A549 (cell line): Measurements from ENCODE around the gene UST. TPM values are rescaled to one million over a fixed set of nuclear protein-coding genes. Genes with fewer than 3 reads are reported as not detected.

Source experiments
- ATAC-seq, 2 experiments: fragments of 200-7000 bp in 1 of 2; fragments of >200 bp in 1 of 2; cut with Nextera tagmentation in 1 of 2; cut with Tn5 transposase in 1 of 2; 3 replicates each; pipeline versions ENCODE4 v1.8.0 to v1.9.1; 2018 to 2020; ENCODE audit warnings: mild to moderate bottlenecking in 1 of 2, moderate library complexity in 1 of 2
- CTCF ChIA-PET: fragments of 300-600 bp; sonication (Branson Sonifier 250); formaldehyde crosslinking; extraction: SDS; loops from one replicate; lab custom pipeline; 2021; ENCODE audit warnings: antibody characterized with exemption, inconsistent platforms; lab: Yijun Ruan, JAX
- POLR2A ChIA-PET: fragments of 350-600 bp; formaldehyde crosslinking; extraction: SDS; loops from one replicate; lab custom pipeline; 2021; ENCODE audit warnings: antibody characterized with exemption, inconsistent platforms; lab: Yijun Ruan, JAX
- DNase-seq, 2 experiments: peaks; one replicate each; pipeline versions ENCODE4 v3.0.0 to v3.0.0-alpha.2; 2011 to 2016; ENCODE audit warnings: low read depth in 1 of 2, low spot score in 1 of 2
- FAIRE-seq: peaks from 2 replicates; lab custom pipeline; 2011; peaks lifted over from hg19 to GRCh38; lab: Jason Lieb, UNC
- H3K27ac ChIP-seq, 2 experiments: fragments of >200 bp; sonication (Bioruptor Twin); formaldehyde crosslinking; 3 replicates each; pipeline ENCODE4 v1.5.1; 2016 to 2017
- H3K4me1 ChIP-seq: fragments of >200 bp; sonication (Bioruptor Twin); formaldehyde crosslinking; 3 replicates; pipeline ENCODE4 v1.6.1; 2016
- H3K4me2 ChIP-seq: fragments of >200 bp; sonication (Bioruptor Twin); formaldehyde crosslinking; 3 replicates; pipeline ENCODE4 v1.6.1; 2016
- H3K4me3 ChIP-seq: fragments of >200 bp; sonication (Bioruptor Twin); formaldehyde crosslinking; 3 replicates; pipeline ENCODE4 v1.5.1; 2016
- H3K9me3 ChIP-seq: fragments of >200 bp; sonication (Bioruptor Twin); formaldehyde crosslinking; 3 replicates; pipeline ENCODE4 v1.6.1; 2016
- ATOH8 ChIP-seq: fragments of 250-450 bp; sonication (Bioruptor Pico); IDR thresholded peaks from 2 replicates; pipeline ENCODE4 v1.5.0; 2020; ENCODE audit warnings: low read depth, mild to moderate bottlenecking, moderate library complexity
- BCL3 ChIP-seq: fragments of >200 bp; sonication (Bioruptor Twin); formaldehyde crosslinking; IDR thresholded peaks from 3 replicates; pipeline ENCODE4 v1.6.1; 2016
- BHLHE40 ChIP-seq: IDR thresholded peaks from 2 replicates; pipeline ENCODE4 v1.6.1; 2012; ENCODE audit warnings: low read depth, low read length, inconsistent platforms
- CBX8 ChIP-seq: fragments of 200-600 bp; sonication (generic); IDR thresholded peaks from 2 replicates; pipeline ENCODE4 v1.6.1; 2016
- CTCF ChIP-seq: fragments of >200 bp; sonication (Bioruptor Twin); formaldehyde crosslinking; IDR thresholded peaks from 3 replicates; pipeline ENCODE4 v1.5.1; 2016
- EHF ChIP-seq: fragments of 250-450 bp; sonication (Bioruptor Pico); IDR thresholded peaks from 2 replicates; pipeline ENCODE4 v1.5.0; 2020; ENCODE audit warnings: mild to moderate bottlenecking
- EP300 ChIP-seq, 2 experiments: fragments of >200 bp; sonication (Bioruptor Twin); formaldehyde crosslinking; IDR thresholded peaks; 2 replicates in 1 of 2; 3 replicates in 1 of 2; pipeline ENCODE4 v1.6.1; 2016 to 2017
- ESRRA ChIP-seq: fragments of 150-350 bp; IDR thresholded peaks from 2 replicates; pipeline ENCODE4 v1.6.1; 2014; ENCODE audit warnings: mild to moderate bottlenecking, low read length, borderline replicate concordance
- GATA3 ChIP-seq: IDR thresholded peaks from 2 replicates; pipeline ENCODE4 v1.6.1; 2012; ENCODE audit warnings: borderline replicate concordance
- HDAC2 ChIP-seq: fragments of 200-600 bp; sonication (generic); IDR thresholded peaks from 2 replicates; pipeline ENCODE4 v1.6.1; 2016
- HOXA7 ChIP-seq: fragments of 250-450 bp; sonication (Bioruptor Pico); IDR thresholded peaks from 2 replicates; pipeline ENCODE4 v1.5.0; 2020; ENCODE audit warnings: mild to moderate bottlenecking, moderate library complexity
- HOXB13 ChIP-seq: fragments of 250-450 bp; sonication (Bioruptor Pico); IDR thresholded peaks from 2 replicates; pipeline ENCODE4 v1.5.0; 2020; ENCODE audit warnings: low read depth, mild to moderate bottlenecking, moderate library complexity
- JUNB ChIP-seq: fragments of >200 bp; sonication (Bioruptor Twin); formaldehyde crosslinking; IDR thresholded peaks from 2 replicates; pipeline ENCODE4 v1.6.1; 2016
- KDM5A ChIP-seq: fragments of 200-600 bp; sonication (generic); IDR thresholded peaks from 2 replicates; pipeline ENCODE4 v1.6.1; 2016; ENCODE audit warnings: antibody characterized with exemption, mild to moderate bottlenecking
- MAFK ChIP-seq: fragments of 450-650 bp; IDR thresholded peaks from 2 replicates; pipeline ENCODE4 v1.6.1; 2014; ENCODE audit not compliant: partially characterized antibody
- NFE2L2 ChIP-seq: fragments of 150-350 bp; conservative IDR thresholded peaks from 2 replicates; pipeline ENCODE4 v1.6.1; 2014; ENCODE audit warnings: low read length
- NR3C1 ChIP-seq: fragments of >200 bp; sonication (Bioruptor Twin); formaldehyde crosslinking; IDR thresholded peaks from 3 replicates; pipeline ENCODE4 v1.6.1; 2017
- PBX3 ChIP-seq: IDR thresholded peaks from 2 replicates; pipeline ENCODE4 v1.6.1; 2012
- PHF8 ChIP-seq: fragments of 200-600 bp; sonication (generic); IDR thresholded peaks from 2 replicates; pipeline ENCODE4 v1.6.1; 2016; ENCODE audit warnings: low read depth, mild to moderate bottlenecking, antibody characterized with exemption, moderate library complexity, borderline replicate concordance
- RARB ChIP-seq: fragments of 250-450 bp; sonication (Bioruptor Pico); IDR thresholded peaks from 2 replicates; pipeline ENCODE4 v1.8.0; 2021; ENCODE audit warnings: mild to moderate bottlenecking, moderate library complexity
- RCOR1 ChIP-seq: fragments of 150-350 bp; IDR thresholded peaks from 2 replicates; pipeline ENCODE4 v1.6.1; 2014; ENCODE audit warnings: antibody characterized with exemption, low read length, low read depth
- REST ChIP-seq: fragments of 200-600 bp; sonication (generic); IDR thresholded peaks from 2 replicates; pipeline ENCODE4 v1.6.1; 2016; ENCODE audit warnings: antibody characterized with exemption, mild to moderate bottlenecking, moderate library complexity
- TFCP2L1 ChIP-seq: fragments of 250-450 bp; sonication (Bioruptor Pico); IDR thresholded peaks from 2 replicates; pipeline ENCODE4 v1.5.0; 2021; ENCODE audit warnings: mild to moderate bottlenecking
- ZNF302 ChIP-seq: fragments of 250-450 bp; sonication (Bioruptor Pico); IDR thresholded peaks from 2 replicates; pipeline ENCODE4 v1.9.0; 2021; ENCODE audit warnings: inconsistent platforms, mild to moderate bottlenecking, moderate library complexity
- ZSCAN20 ChIP-seq: fragments of 250-450 bp; sonication (Bioruptor Pico); IDR thresholded peaks from 2 replicates; pipeline ENCODE4 v1.8.0; 2022; ENCODE audit warnings: mild to moderate bottlenecking, moderate library complexity
- WGBS: methylation state at CpG from one replicate; pipeline ENCODE4 v1.1.6; 2017; ENCODE audit errors: missing lambda C conversion rate; 5-methylcytosine and 5-hydroxymethylcytosine counted together
- polyA plus RNA-seq, 4 experiments: library from polyadenylated mRNA; depleted of rRNA in 3 of 4; stranded (reverse); fragments of >200 nt; fragmentation: RNase III in 1 of 4; extraction: RNeasy Plus Mini Kit Qiagen cat#74134 plus additional on column Dnase treatment in 1 of 4; gene quantifications; 2 replicates in 3 of 4; 3 replicates in 1 of 4; pipeline ENCODE4 v1.2.3, GENCODE V29; 2011 to 2017

The UST gene
- polyA plus RNA-seq, 2 of the 4 experiments (the other 2 are of a cell fraction): 0.54 to 1.7 TPM

- ChIA-PET CTCF (no interaction called here), POLR2A (no interaction called here)
- 75% methylated on average over 7 of the region's 7 CpGs for WGBS
- H3K4me2 ChIP-seq: no peak overlapping the region
- no peak for ATAC-seq
- no peak for TF ChIP-seq EP300 (IDR thresholded peaks at IDR 0.05)
- no peak for TF ChIP-seq HOXB13 (CRISPR knock-in tag)
- TF ChIP-seq JUNB: no peak
- TF ChIP-seq BCL3: no peak
- TF ChIP-seq CTCF: no peak
- no peak for TF ChIP-seq RCOR1
- TF ChIP-seq ESRRA: no peak
- TF ChIP-seq CBX8: no peak
- no peak for TF ChIP-seq ATOH8 (CRISPR knock-in tag)
- TF ChIP-seq KDM5A: no peak
- no peak for TF ChIP-seq RARB (CRISPR knock-in tag)
- TF ChIP-seq HOXA7 (CRISPR knock-in tag): no peak
- TF ChIP-seq REST: no peak
- no peak for TF ChIP-seq ZSCAN20 (CRISPR knock-in tag)
- no peak for TF ChIP-seq NFE2L2
- no peak for TF ChIP-seq GATA3
- no peak for TF ChIP-seq TFCP2L1 (CRISPR knock-in tag)
- TF ChIP-seq NR3C1: no peak
- no peak for TF ChIP-seq EHF (CRISPR knock-in tag)
- H3K27ac ChIP-seq: no peak overlapping the region
- 0 out of 3 replicates have a peak, but pooled peaks cover 3% of the 10 kb centered on the region for H3K4me1 ChIP-seq
- H3K4me3 ChIP-seq: no peak overlapping the region
- H3K9me3 ChIP-seq: no peaks in the 10 kb centered on the region
- no peak for FAIRE-seq
- no peak for DNase-seq
These were observed 34.1 kb downstream of the UST start for GRCh38 chr6:148780918-148781436.

- no peak overlapping the region for H3K4me3 ChIP-seq
- peaks cover 8% of the 10 kb centered on the region; the same call in 1 of the 3 replicates for H3K9me3 ChIP-seq
- ChIA-PET POLR2A (no interaction called here), CTCF (interaction anchor here (0.6 to 0.7 kb wide), 2 partner anchors 97 to 178 kb away, joined by 3 to 4 read pairs; no protein-coding TSS in a partner anchor)
- WGBS: 54% methylated on average over 11 of the region's 11 CpGs
- no peak for TF ChIP-seq BHLHE40
- no peak for TF ChIP-seq RCOR1
- no peak for TF ChIP-seq PHF8
- TF ChIP-seq MAFK: no peak
- no peak for TF ChIP-seq ZNF302 (CRISPR knock-in tag)
- no peak for TF ChIP-seq HDAC2
- TF ChIP-seq PBX3: no peak
- TF ChIP-seq KDM5A: no peak
- no peaks in the 10 kb centered on the region for H3K4me1 ChIP-seq
- no peak overlapping the region for H3K27ac ChIP-seq
- no peak overlapping the region for H3K4me2 ChIP-seq
- ATAC-seq (no peak), FAIRE-seq (no peak), DNase-seq (no peak)
These were observed 43.1 kb downstream of the UST start for GRCh38 chr6:148789948-148790347.
